ENCODE results near the gene CDHR5.

CDHR5 gene

DNA sequence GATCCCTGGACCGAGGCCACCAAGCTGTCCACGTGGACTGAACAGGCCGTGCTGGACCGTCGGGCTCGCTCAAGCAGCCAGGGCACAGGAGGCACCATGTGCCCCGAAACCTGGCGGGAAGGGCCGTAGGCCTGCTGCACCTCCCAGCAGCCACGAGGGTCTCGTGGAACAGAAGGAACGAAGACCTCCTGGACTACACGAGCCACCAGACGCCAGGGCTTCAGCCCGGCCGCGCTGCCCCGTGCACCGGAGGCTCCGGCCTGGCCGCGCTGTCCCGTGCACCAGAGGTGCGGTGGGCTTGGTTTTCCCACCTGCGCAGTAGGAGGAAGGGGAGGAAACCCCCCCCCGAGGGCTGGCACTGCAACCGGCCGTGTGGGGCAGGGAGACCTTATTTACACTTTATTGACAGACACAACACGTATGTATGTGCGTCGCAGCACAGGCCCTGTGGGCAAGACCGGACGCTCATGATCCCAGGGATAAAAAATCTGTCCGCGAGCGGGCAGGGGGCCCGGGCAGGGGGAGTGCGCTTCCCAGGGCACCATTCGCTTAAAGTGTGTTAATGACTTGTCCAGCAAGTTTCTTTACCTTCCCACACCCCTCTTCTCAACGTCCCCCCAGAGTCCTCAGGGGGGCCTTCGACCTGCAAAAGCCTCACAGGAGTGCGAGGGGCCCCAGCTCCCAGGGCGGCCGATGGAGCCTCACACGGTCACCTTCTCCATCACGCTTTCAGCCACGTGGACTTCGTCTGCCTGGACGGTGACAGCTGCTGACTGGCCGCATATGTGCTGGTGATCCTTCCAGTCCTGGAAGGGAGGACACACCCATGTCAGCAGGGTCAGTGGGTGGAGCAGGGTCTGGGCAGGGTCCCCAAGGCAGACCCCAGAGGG lies 19.3 kb upstream of the CDHR5 start:
- DNase-seq: no peak

DNA sequence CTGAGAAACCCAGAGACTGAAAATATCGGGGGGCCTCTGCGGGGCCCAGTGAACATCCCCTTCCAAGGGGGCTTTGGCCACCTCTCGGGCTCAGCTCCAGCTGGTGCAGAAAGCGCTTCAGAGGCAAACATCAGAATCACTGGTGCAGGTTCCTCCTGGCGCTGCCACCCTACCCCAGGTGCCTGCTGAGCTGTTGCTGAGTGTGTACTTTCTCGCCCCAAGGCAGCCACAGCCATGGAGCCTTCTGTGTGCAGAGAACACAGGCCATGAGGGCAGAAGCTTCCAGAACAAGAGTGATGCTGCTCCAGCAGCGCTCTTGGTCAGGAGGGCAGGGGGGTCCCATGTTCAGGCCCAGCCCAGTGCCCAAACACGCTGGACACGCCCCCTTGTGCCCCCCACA lies 18.6 kb upstream of the CDHR5 start:
- DNase-seq: no peak

- no peak for DNase-seq
Observed at GRCh38 chr11:641806-642370, 17.1 kb upstream of the CDHR5 start.

DNA sequence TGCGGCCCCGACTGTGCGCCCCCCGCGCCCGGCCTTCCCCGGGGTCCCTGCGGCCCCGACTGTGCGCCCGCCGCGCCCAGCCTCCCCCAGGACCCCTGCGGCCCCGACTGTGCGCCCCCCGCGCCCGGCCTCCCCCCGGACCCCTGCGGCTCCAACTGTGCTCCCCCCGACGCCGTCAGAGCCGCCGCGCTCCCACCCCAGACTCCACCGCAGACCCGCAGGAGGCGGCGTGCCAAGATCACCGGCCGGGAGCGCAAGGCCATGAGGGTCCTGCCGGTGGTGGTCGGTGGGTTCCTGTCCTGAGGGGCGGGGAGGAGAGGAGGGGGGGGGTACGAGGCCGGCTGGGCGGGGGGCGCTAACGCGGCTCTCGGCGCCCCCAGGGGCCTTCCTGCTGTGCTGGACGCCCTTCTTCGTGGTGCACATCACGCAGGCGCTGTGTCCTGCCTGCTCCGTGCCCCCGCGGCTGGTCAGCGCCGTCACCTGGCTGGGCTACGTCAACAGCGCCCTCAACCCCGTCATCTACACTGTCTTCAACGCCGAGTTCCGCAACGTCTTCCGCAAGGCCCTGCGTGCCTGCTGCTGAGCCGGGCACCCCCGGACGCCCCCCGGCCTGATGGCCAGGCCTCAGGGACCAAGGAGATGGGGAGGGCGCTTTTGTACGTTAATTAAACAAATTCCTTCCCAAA lies 15.4 kb upstream of the CDHR5 start:
- no peak for DNase-seq

DNA sequence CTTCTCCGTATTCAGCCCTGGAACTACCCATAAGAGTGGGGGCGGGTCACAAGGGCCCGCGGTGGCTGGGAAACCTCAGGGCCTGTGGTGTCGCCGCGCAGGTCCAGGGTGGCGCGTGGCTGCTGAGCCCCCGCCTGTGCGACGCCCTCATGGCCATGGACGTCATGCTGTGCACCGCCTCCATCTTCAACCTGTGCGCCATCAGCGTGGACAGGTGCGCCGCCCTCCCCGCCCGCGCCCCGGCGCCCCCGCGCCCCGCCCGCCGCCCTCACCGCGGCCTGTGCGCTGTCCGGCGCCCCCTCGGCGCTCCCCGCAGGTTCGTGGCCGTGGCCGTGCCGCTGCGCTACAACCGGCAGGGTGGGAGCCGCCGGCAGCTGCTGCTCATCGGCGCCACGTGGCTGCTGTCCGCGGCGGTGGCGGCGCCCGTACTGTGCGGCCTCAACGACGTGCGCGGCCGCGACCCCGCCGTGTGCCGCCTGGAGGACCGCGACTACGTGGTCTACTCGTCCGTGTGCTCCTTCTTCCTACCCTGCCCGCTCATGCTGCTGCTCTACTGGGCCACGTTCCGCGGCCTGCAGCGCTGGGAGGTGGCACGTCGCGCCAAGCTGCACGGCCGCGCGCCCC lies 14.7 kb upstream of the CDHR5 start:
- no peak for DNase-seq

DNA sequence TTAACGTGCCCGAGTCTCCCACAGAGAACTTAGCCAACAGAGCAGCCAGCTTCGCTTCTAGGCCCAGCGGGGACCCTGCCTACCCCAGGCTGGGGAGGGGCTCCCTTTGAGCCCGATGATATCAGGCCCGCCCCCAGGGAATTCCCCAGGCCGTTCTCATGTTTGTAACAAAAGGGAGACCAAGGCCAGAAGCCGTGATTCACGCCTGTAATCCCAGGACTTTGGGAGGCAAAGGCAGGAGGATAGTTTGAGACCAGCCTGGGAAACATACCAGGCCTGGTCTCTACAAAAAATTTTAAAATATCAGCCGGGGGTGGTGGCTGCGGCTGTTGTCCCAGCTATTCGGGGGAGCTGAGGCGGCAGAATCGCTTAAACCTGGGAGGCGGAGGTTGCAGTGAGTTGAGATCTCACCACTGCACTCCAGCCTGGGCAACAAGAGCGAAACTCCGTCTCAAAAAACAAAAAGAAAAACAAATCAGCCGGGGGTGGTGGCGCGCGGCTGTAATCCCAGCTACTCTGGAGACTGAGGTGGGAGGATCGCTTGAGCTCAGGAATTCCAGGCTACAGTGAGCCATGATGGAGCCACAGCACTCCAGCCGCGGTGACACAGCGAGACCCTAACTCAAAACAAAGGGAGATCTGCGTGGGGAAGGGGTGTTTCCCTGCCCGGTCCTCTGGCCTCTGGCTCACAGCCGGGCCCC lies 14.0 kb upstream of the CDHR5 start:
- no peak for DNase-seq

GRCh38 chr11:637593-638521 lies 13.1 kb upstream of the CDHR5 start:
- DNase-seq: no peak

GRCh38 chr11:637333-637592 lies 12.5 kb upstream of the CDHR5 start:
- DNase-seq: no peak

DNA sequence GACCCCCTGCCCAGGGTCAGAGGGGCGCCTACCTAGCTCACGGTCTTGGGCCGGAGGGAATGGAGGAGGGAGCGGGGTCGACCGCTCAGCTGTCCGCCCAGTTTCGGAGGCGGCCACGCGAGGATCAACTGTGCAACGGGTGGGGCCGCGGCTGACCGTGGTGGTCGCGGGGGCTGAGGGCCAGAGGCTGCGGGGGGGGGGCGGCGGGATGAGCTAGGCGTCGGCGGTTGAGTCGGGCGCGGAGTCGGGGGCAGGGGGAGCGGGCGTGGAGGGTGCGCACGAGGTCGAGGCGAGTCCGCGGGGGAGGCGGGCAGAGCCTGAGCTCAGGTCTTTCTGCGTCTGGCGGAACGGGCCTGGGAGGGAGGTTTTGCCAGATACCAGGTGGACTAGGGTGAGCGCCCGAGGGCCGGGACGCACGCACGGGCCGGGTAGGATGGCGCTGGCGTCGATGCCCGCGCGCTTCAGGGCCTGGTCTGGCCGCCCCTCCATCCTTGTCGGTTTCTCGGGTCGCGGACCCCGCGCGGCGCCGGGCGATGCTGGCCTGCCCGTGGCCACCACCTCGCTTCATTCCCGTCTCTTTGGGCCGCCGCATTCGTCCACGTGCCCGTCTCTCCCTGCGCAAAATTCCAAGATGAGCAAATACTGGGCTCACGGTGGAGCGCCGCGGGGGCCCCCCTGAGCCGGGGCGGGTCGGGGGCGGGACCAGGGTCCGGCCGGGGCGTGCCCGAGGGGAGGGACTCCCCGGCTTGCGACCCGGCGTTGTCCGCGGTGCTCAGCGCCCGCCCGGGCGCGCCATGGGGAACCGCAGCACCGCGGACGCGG lies 12.0 kb upstream of the CDHR5 start, which contains the start of gene DRD4:
Gene DRD4 (plus strand): TSS at position 759 of the 822 bp plus-strand sequence. CDS start 36 bp downstream, at position 795.
- DNase-seq: no peak

- no peak for DNase-seq
Observed at GRCh38 chr11:635945-636510, 11.3 kb upstream of the CDHR5 start.

GRCh38 chr11:630871-631270 lies 6.1 kb upstream of the CDHR5 start:
- DNase-seq: no peak

DNA sequence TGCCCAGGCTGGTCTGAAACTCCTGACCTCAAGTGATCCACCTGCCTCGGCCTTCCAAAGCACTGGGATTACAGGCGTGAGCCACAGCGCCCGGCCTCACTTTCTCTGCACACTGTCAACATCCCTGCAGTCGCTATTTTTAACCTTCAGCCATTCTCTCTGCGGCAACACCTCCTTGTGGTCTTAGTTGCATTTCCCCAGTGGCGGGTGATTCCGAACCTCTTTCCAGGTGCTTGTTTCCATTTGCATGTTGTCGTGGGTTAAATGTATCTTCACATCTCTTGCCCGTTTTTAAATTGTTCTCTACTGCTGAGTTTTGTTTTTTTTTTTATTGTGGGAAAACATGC lies 4.5 kb upstream of the CDHR5 start:
- no peak for DNase-seq

- no peak for DNase-seq
Observed at GRCh38 chr11:628056-628455, 3.3 kb upstream of the CDHR5 start.

- DNase-seq: no peak
Observed at GRCh38 chr11:627308-627576, 2.5 kb upstream of the CDHR5 start.

GRCh38 chr11:626475-627307 lies 1.9 kb upstream of the CDHR5 start, which contains the start of gene SCT:
TSS of gene SCT (minus strand) at chr11:627181. CDS start at chr11:627143, 38 bp downstream.
- no peak for DNase-seq

DNA sequence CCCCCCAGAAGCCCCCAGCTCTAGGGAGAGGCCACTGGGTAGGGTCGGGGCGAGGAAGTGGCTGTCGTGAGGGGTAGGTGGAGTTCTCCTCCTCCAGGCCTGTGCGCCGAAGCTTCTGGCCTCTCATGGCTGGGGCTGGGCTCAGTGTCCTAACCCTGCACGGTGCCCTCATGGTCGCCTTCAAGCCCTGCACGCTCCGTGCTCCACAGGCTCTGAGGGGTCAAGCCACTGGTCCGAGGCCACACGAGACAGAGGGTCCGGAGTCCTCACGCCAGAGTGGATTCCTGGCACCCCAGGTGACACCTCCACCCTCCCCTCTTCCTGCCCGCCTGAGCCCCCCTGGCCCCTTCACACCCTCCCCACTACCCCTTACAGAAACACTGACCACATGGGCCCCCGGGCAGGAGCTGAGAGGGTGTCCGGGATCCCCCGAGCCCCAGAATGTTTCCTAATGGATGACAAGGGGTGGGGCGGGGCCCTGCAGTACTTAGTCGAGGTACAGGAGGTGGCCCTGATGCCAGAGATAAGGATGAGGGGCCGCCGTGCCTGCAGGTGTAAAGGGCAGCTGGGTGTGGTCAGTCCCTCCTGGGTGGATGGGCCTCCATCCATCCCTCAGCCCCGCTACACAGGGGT lies 997 bp upstream of the CDHR5 start:
- DNase-seq: no peak

- DNase-seq: no peak
Observed at GRCh38 chr11:623999-624704, 603 bp downstream of the CDHR5 start.

DNA sequence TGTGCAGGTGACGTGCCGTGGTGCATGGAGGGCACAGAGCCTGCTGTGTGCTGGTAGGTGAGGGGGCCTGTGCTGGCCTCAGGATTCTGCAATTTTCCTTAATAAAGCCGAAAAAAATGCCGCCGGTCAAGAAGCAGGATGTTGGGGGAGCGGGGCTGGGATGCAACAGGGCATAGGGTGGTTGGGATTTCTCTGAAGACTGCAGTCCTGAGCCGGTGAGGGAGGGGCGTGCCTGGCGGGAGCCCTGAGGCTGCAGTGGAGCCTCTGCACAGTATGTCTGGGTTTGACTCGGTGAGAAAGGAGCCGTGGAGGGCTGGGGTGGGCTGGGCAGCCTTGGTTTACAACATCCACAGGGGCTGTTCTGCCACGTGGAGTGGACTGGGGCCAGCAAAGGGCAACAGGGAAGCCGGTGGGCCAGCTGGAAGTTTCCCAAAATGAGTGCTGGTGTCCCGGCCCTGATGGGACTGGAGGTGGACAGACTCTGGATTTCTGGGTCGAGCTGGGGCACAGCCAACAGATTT lies 1.3 kb downstream of the CDHR5 start:
- DNase-seq: no peak

- DNase-seq: no peak
Observed at GRCh38 chr11:621838-622237, 2.9 kb downstream of the CDHR5 start.
